Neural progenitor cell (in vitro differentiated cells): ENCODE results near the gene STC2. TPM values are rescaled to one million over a fixed set of nuclear protein-coding genes. Genes with fewer than 3 reads are reported as not detected.

ENCODE experiments used
- DNase-seq: peaks from one replicate; pipeline ENCODE4 v3.0.0-alpha.2; 2016; ENCODE audit warnings: low spot score
- H2AFZ ChIP-seq: fragments of 200-600 bp; sonication (generic); replicated peaks from 2 replicates; pipeline ENCODE4 v1.6.1; 2016; ENCODE audit warnings: antibody characterized with exemption
- H3F3A ChIP-seq: fragments of 200-600 bp; sonication (generic); 2 replicates; pipeline ENCODE4 v1.6.1; 2016; ENCODE audit warnings: antibody characterized with exemption, low read depth
- H3K27ac ChIP-seq: fragments of 200-600 bp; sonication (generic); 2 replicates; pipeline ENCODE4 v1.5.1; 2016; ENCODE audit warnings: mild to moderate bottlenecking
- H3K27me3 ChIP-seq: fragments of 200-600 bp; sonication (generic); 2 replicates; pipeline ENCODE4 v1.6.1; 2016; ENCODE audit warnings: mild to moderate bottlenecking, moderate library complexity
- H3K36me3 ChIP-seq: fragments of 200-600 bp; sonication (generic); 2 replicates; pipeline ENCODE4 v1.5.1; 2016
- H3K4me1 ChIP-seq: fragments of 200-600 bp; sonication (generic); 2 replicates; pipeline ENCODE4 v1.6.1; 2016; ENCODE audit warnings: mixed run types
- H3K4me2 ChIP-seq: fragments of 200-600 bp; sonication (generic); 2 replicates; pipeline ENCODE4 v1.6.1; 2016
- H3K4me3 ChIP-seq: fragments of 200-600 bp; sonication (generic); 2 replicates; pipeline ENCODE4 v1.5.1; 2016
- H3K79me2 ChIP-seq: fragments of 200-600 bp; sonication (generic); 2 replicates; pipeline ENCODE4 v1.6.1; 2016; ENCODE audit warnings: low read depth
- H3K9ac ChIP-seq: fragments of 200-600 bp; sonication (generic); 2 replicates; pipeline ENCODE4 v1.6.1; 2016
- H3K9me3 ChIP-seq: fragments of 200-600 bp; sonication (generic); 2 replicates; pipeline ENCODE4 v1.5.1; 2016; ENCODE audit warnings: low read depth
- H4K20me1 ChIP-seq: fragments of 200-600 bp; sonication (generic); 2 replicates; pipeline ENCODE4 v1.6.1; 2016; ENCODE audit warnings: low read depth
- H3K27ac Mint-ChIP-seq: 3 replicates; pipeline ENCODE4 v1.8.0; 2021; ENCODE audit warnings: mixed read lengths
- H3K27me3 Mint-ChIP-seq: 2 replicates; pipeline ENCODE4 v1.8.0; 2022; ENCODE audit warnings: low read depth, mild to moderate bottlenecking, inconsistent platforms, moderate library complexity, mixed read lengths; ENCODE audit not compliant: insufficient read depth
- H3K36me3 Mint-ChIP-seq: 3 replicates; pipeline ENCODE4 v1.8.0; 2021; ENCODE audit warnings: mixed read lengths
- H3K4me1 Mint-ChIP-seq: 3 replicates; pipeline ENCODE4 v1.8.0; 2021; ENCODE audit warnings: mixed read lengths
- H3K4me3 Mint-ChIP-seq: 3 replicates; pipeline ENCODE4 v1.8.0; 2021; ENCODE audit warnings: mild to moderate bottlenecking, moderate library complexity, mixed read lengths
- H3K9me3 Mint-ChIP-seq: 3 replicates; pipeline ENCODE4 v1.8.0; 2020; ENCODE audit warnings: mixed read lengths
- CTCF ChIP-seq: fragments of 200-600 bp; sonication (generic); IDR thresholded peaks from 2 replicates; pipeline ENCODE4 v1.5.1; 2017; ENCODE audit warnings: antibody characterized with exemption, mild to moderate bottlenecking
- EZH2 ChIP-seq: fragments of 200-600 bp; sonication (generic); IDR thresholded peaks from 2 replicates; pipeline ENCODE4 v1.6.1; 2017; ENCODE audit warnings: antibody characterized with exemption, mild to moderate bottlenecking, moderate library complexity
- EZH2phosphoT487 ChIP-seq: fragments of 200-600 bp; sonication (generic); IDR thresholded peaks from 2 replicates; pipeline ENCODE4 v1.6.1; 2017; ENCODE audit warnings: antibody characterized with exemption
- total RNA-seq: library from RNA; depleted of rRNA; stranded (reverse); fragments of >200 nt; gene quantifications from 2 replicates; pipeline ENCODE4 v1.2.3, GENCODE V29; 2015; ENCODE audit warnings: low replicate concordance

The STC2 gene
- total RNA-seq, 1 donor from 2014 or later: 25.3 TPM

- DNase-seq: no peak
- no peaks in the 10 kb centered on the region for H3K79me2 ChIP-seq
- H2AFZ ChIP-seq: no peak overlapping the region
- Mint-ChIP-seq H3K4me3 (no peak overlapping the region), H3K36me3 (no peaks in the 10 kb centered on the region), H3K4me1 (peaks cover 2% of the 10 kb centered on the region), H3K27ac (no peak overlapping the region), H3K9me3 (peaks cover 7% of the 10 kb centered on the region), H3K27me3 (peaks cover 14% of the 10 kb centered on the region)
- no peak overlapping the region for H3K4me2 ChIP-seq
- no peak overlapping the region for H3K9ac ChIP-seq
- no peak for TF ChIP-seq EZH2
- TF ChIP-seq CTCF: no peak
- no peak for TF ChIP-seq EZH2phosphoT487
- H3K27me3 ChIP-seq: peaks cover 66% of the 10 kb centered on the region
- no peak overlapping the region for H3K27ac ChIP-seq
- H3K36me3 ChIP-seq: no peaks in the 10 kb centered on the region
- H3K4me3 ChIP-seq: no peak overlapping the region
- peaks cover 7% of the 10 kb centered on the region for H3F3A ChIP-seq
- no peaks in the 10 kb centered on the region for H3K9me3 ChIP-seq
- no peaks in the 10 kb centered on the region for H4K20me1 ChIP-seq
- H3K4me1 ChIP-seq: no peaks in the 10 kb centered on the region
These were observed 50.0 kb downstream of the STC2 start for GRCh38 chr5:173278172-173278571.

- Histone ChIP-seq H2AFZ (no peak overlapping the region), H3K4me2 (no peak overlapping the region), H3K79me2 (no peaks in the 10 kb centered on the region), H3F3A (no peaks in the 10 kb centered on the region), H3K9me3 (no peaks in the 10 kb centered on the region), H4K20me1 (no peaks in the 10 kb centered on the region), H3K27ac (no peak overlapping the region), H3K27me3 (peaks cover 34% of the 10 kb centered on the region), H3K9ac (no peak overlapping the region), H3K4me3 (no peak overlapping the region), H3K36me3 (no peaks in the 10 kb centered on the region), H3K4me1 (no peaks in the 10 kb centered on the region)
- Mint-ChIP-seq H3K4me1 (no peaks in the 10 kb centered on the region), H3K4me3 (no peak overlapping the region), H3K27me3 (peaks cover 7% of the 10 kb centered on the region), H3K36me3 (no peaks in the 10 kb centered on the region), H3K9me3 (peaks cover 11% of the 10 kb centered on the region), H3K27ac (no peak overlapping the region)
- TF ChIP-seq CTCF: no peak
- TF ChIP-seq EZH2phosphoT487: no peak
- no peak for TF ChIP-seq EZH2
- no peak for DNase-seq
These were observed 53.4 kb downstream of the STC2 start for GRCh38 chr5:173274771-173275170.

- H3F3A ChIP-seq: no peaks in the 10 kb centered on the region
- Mint-ChIP-seq H3K27me3 (peaks cover 4% of the 10 kb centered on the region), H3K9me3 (peaks cover 11% of the 10 kb centered on the region), H3K36me3 (no peaks in the 10 kb centered on the region), H3K4me3 (no peak overlapping the region), H3K4me1 (peaks cover 12% of the 10 kb centered on the region), H3K27ac (no peak overlapping the region)
- no peaks in the 10 kb centered on the region for H3K36me3 ChIP-seq
- TF ChIP-seq EZH2phosphoT487: no peak
- TF ChIP-seq CTCF: no peak
- no peak for TF ChIP-seq EZH2
- no peak overlapping the region for H2AFZ ChIP-seq
- DNase-seq: no peak
- peaks cover 9% of the 10 kb centered on the region for H3K4me1 ChIP-seq
- H3K4me2 ChIP-seq: no peak overlapping the region
- H3K9ac ChIP-seq: no peak overlapping the region
- H3K27me3 ChIP-seq: peaks cover 25% of the 10 kb centered on the region
- H3K9me3 ChIP-seq: no peaks in the 10 kb centered on the region
- H3K79me2 ChIP-seq: no peaks in the 10 kb centered on the region
- H4K20me1 ChIP-seq: no peaks in the 10 kb centered on the region
- no peak overlapping the region for H3K4me3 ChIP-seq
- H3K27ac ChIP-seq: no peak overlapping the region
These were observed 56.8 kb downstream of the STC2 start for GRCh38 chr5:173271419-173271818.
